HG02759 (cell line): ENCODE measurements around the gene TBC1D23.
"Not testable (repeated sequence)": the region's sequence is repeated elsewhere in the genome, so short reads cannot be mapped to it uniquely, and the experiment has no call there.

ENCODE experiments used
- ATAC-seq: cut with Tn5 transposase; IDR thresholded peaks from one replicate; pipeline ENCODE4 v1.9.1; 2021; ENCODE audit warnings: mild to moderate bottlenecking, moderate library complexity; ENCODE audit not compliant: unreplicated experiment

Gene TBC1D23

DNA sequence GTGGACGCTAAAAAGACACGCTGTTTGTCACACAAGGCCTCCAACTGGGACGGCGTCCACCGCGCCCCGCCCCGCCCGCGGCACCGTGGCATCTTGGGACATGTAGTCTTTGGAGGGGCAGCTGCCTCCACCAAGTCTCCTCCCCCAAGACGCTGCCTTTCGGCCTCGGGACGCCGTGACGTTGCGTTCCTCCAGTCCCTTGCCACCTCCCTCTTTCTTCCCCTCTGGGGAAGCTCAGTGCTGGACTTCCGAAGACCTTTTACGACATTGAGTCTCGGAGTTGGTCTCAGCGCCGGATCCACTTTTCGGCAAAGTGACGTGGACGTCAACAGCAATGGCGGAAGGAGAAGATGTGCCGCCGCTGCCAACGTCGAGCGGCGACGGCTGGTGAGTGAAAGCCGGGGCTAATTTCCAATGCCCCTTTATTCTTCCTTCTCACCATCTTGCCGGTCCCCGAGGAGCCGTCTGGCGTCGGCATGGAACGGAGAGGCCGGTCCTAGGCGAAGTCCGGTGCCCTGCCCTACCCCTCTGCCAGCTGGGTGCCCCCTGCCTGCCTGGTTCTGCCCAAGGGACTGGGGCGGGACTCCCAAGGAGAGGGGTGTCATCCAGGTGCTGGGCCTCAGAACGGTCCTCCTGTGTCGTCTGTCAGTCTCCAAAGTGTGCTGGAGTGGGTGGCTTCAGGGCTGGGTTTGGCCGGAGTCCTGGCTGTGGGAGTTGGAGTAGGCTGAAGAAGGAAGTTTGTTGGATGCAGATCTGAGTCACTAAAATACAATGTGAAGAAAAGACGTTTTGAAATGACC, at the start of gene TBC1D23:
TBC1D23 (plus strand) TSS at position 308 of the 800 bp plus-strand sequence; CDS start at position 335, 27 bp downstream.
- ATAC-seq: peak; percentile 100

- no peak for ATAC-seq
These were observed 46.8 kb upstream of the TBC1D23 start for GRCh38 chr3:100213891-100214573.

- no peak for ATAC-seq
These were observed 46.2 kb upstream of the TBC1D23 start for GRCh38 chr3:100214574-100214964.

DNA sequence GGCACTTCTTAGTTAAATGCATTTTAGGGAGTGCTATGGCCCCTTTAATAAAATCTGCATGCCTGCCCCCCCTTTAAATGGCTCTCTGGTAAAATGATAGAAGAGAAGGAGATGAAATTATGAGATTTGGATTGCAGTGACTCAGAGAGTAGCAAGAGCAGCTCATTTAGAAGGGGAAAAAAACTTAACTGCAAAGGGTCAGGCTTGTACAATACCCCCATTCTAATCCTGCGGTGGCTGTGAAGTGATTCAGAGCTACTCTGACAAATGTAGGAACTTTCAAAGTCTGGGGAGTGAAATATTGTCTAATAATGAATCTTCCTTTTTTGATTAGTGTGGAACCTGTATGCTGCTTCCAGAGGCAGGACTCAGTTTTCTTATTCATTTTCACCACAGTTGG, 44.1 kb upstream of the TBC1D23 start:
- ATAC-seq: no peak

- no peak for ATAC-seq
These were observed 39.6 kb upstream of the TBC1D23 start for GRCh38 chr3:100221159-100221558.

DNA sequence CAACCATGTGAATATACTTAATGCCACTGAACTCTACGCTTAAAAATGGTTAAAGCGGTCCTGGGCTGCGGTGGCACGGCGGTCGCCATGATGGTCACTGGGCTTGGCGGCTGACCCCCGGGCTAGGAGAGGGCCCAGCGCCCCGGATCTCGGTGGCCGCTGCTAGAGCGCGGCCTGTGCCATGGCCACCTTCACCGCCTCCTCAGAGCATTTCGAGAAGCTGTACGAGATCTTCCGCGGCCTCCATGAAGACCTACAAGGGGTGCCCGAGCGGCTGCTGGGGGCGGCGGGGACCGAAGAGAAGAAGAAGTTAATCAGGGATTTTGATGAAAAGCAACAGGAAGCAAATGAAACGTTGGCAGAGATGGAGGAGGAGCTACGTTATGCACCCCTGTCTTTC, 35.6 kb upstream of the TBC1D23 start:
- ATAC-seq: no peak

DNA sequence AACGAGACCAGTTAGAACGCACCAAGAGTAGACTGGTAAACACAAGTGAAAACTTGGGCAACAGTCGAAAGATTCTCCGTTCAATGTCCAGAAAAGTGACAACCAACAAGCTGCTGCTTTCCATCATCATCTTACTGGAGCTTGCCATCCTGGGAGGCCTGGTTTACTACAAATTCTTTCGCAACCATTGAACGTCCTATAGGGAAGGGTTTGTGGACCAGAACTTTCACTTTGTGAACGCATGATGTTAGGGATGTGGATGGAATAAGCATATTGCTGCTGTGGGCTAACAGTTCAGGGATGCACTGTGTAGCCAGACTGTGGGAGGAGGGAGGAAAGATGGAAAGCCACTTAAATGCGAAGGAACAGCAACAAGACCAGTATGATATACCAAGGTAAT, 34.9 kb upstream of the TBC1D23 start:
- no peak for ATAC-seq

DNA sequence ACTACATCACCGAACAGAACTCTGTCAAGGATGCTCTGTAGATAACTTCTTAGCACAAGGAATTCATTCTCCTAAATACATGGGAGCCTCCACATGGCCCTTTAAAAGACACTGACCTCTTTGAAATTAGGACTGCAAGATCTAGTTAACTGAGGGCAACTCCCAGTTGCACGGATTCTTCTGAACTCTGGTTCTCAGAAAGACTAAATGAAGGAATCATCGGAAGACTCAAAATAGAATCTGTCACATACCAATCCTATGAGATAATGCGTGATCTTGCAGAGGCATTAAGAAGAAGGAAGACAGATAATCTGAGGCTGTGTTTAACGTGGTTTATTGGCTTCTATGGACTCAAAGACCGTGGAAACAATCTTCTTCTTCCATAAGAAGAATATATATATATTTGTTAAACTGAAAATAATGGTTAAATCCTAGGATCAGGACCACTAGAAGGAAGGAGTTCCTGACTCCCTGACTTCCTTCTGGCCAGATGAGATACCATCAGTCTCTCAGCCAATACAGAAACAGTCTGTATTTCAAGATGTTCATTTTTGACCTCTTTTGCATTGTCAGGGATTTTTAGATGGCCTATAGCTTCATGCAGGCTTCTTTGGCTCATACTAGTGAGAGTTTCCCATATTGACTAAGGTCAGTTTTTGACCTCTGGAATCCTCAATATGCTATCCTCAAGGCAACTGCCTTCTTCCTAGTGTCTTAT, 33.9 kb upstream of the TBC1D23 start:
- ATAC-seq: no peak

GRCh38 chr3:100227511-100227921, 33.3 kb upstream of the TBC1D23 start:
- no peak for ATAC-seq

- ATAC-seq: no peak
These were observed 32.5 kb upstream of the TBC1D23 start for GRCh38 chr3:100228247-100228646.

DNA sequence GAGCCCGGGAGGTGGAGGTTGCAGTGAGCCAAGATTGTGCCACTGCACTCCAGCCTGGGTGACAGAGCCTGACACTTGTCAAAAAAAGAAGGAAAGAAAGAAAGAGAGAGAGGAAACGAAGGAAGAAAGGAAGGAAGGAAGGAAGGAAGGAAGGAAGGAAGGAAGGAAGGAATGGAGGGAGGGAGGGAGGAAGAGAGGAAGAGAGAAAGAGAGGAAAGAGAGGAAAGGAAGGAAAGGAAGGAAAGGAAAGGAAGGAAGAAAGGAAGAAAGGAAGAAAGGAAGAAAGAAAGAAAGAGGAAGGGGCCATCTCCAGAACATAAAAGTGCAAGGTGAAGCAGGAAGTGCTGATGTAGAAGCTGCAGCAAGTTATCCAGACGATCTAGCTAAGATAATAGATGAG, 31.6 kb upstream of the TBC1D23 start:
- not testable (repeated sequence) for ATAC-seq

DNA sequence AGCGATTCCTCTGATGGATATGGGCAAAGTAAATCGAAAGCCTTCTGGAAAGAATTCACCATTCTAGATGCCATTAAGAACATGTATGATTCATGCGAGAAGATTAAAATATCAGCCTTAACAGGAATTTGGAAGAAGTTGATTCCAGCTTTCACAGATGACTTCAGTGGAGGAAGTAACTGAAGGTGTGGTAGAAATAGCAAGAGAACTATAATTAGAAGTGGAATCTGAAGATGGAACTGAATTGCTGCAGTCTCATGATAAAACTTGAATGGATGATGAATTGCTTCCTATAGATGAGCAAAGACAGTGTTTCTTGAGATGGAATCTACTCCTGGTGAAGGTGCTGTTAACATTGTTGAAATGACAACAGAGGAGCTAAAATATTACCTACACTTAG, 30.1 kb upstream of the TBC1D23 start:
- no peak for ATAC-seq

DNA sequence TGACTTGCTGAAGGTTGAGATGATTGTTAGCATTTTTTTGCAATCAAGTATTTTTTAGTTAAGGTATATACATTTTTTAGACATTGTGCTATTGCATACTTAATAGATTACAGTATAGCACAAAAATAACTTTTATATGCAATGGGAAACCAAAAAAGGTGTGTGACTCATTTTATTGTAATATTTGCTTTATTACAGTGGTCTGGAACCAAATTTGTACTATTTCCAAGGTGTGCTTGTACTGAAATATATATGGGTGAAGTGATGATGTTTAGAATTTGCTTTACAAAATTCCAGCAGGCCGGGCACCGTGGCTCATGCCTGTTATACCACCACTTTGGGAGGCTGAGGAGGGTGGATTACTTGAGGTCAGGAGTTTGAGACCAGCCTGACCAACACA, 29.1 kb upstream of the TBC1D23 start:
- ATAC-seq: no peak

DNA sequence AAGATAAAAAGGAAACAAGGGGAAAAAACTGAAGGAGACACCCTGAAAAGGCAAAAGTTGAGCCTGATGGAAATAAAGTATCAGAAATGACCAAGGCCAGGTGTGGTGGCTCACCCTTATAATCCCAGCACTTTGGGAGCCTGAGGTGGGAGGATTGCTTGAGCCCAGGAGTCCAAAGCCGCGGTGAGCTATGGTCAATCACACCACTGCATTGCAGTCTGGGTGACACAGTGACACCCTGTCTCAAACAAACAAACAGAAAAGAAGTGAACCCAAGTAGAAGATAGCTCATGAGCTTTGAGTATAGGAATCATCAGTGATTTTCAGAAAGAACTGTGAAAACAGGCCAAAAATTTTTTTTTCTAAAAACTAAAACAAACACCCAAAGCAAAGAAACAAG, 26.4 kb upstream of the TBC1D23 start:
- ATAC-seq: no peak

DNA sequence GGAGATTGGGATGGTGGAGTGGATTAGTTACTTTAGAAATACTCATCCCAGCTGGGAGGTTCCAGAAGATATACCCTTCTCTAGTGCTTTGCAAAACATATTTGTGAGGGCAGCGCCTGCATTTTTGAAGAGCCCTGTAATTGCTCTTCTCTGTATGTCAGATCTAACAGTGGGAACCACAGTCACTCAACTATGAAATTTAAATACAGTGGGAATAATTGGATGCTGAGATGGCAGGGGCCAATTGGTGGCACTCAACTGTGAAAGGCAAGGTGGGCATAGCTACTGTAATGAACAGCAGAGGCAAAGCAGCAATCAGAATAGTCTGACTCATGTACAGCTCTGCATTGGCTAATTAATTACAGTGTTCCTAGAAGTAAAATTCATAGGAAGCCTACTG, 22.2 kb upstream of the TBC1D23 start:
- no peak for ATAC-seq

DNA sequence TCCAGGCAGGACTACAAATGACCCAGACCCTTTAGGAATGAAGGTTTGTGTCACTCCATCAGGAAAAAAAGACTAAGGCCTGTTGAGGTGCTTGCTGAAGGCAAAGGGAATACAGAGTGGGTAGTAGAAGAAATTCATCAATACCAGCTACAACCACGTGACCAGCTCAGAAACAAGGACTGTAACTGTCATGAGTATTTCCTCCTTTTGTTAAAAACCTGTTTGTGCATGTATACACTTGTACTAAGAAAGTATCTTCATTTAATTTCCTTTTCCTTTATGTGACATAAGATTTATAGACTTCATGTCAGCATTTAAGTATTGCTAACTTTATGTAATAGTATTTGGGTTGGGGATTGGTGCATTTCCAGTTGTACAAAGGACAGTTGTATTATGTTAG, 18.3 kb upstream of the TBC1D23 start:
- not testable (repeated sequence) for ATAC-seq

DNA sequence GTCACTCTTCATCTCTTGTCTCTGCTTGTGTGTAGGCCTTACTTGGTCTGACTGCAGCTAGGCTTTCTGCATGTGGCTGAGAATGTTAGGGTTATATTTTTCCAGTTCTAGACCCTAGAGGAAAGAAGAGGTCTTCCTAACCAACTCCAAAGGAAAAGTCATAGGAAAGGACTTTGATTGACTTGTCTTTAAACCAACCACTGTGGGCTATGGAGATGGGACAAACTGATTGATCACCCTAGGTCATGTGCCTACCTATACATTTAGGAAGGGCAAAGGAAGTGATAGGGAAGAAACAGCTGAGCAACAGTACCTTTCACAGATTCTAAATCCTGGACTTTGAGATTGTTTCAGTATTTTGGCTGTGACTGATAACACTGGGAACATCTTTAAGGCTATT, 16.5 kb upstream of the TBC1D23 start:
- no peak for ATAC-seq

DNA sequence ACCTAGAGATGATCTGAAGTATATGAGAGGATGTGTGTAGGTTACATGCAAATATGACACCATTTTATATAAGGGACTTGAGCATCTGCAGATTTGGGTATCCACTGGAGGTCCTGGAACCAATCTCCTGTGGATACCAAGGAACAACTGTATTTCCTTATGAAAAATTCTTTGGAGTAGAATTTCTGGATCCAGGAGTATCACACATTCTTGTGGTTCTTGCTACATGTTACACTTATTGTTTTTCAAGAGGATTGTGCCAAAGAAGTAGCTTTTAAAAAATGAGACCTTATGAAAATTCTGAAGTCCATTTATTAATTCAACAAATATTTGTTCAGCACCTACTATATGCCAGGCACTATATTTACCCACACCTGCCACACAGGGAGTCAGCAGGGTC, 15.7 kb upstream of the TBC1D23 start:
- no peak for ATAC-seq

DNA sequence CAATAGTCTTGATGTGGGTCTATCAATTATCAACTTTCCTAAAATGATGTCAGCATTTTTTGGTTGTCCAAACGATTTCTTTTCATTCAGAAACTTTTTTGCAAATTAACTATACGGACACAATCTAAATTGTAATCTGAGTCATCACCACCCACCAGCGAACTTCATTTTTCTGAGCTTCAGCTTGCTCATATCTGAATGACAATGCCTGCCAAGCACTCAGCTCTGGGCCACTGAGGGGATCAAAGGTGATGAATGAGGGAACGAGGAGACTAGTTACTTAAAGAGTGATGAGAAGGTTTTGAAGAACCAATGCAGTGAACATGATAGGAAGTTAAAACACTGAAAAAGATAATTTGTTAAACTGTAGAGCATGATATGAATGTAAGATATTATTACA, 14.9 kb upstream of the TBC1D23 start:
- no peak for ATAC-seq

GRCh38 chr3:100246999-100247398, 13.8 kb upstream of the TBC1D23 start:
- ATAC-seq: no peak

- ATAC-seq: no peak
These were observed 8.8 kb upstream of the TBC1D23 start for GRCh38 chr3:100252001-100252400.
